Activated CD8-positive, alpha-beta T cell treated with anti-CD3 and anti-CD28 coated beads for 36 hours (primary cell): ENCODE results near the gene PTPRQ. TPM values are rescaled to one million over a fixed set of nuclear protein-coding genes. Genes with fewer than 3 reads are reported as not detected.

Experiments used
- ATAC-seq: fragments of 200-7000 bp; cut with Tn5 transposase; one replicate; pipeline ENCODE4 v1.10.0; 2021; ENCODE audit warnings: mild to moderate bottlenecking, moderate library complexity
- CTCF ChIA-PET: fragments of 350-600 bp; sonication (Branson Sonifier 250); formaldehyde crosslinking; loops from one replicate; lab custom pipeline; 2021; ENCODE audit warnings: antibody characterized with exemption; lab: Charles Lee
- POLR2A ChIA-PET: fragments of 350-600 bp; sonication (Branson Sonifier 250); formaldehyde crosslinking; loops from one replicate; lab custom pipeline; 2021; ENCODE audit warnings: antibody characterized with exemption; lab: Charles Lee
- DNase-seq: peaks from one replicate; pipeline ENCODE4 v3.0.0-alpha.2; 2020
- H3K27ac Mint-ChIP-seq: one replicate; pipeline ENCODE4 v1.8.0; 2021; ENCODE audit warnings: mild to moderate bottlenecking, mixed read lengths
- H3K27me3 Mint-ChIP-seq: one replicate; pipeline ENCODE4 v1.8.0; 2021; ENCODE audit warnings: mixed read lengths
- H3K36me3 Mint-ChIP-seq: one replicate; pipeline ENCODE4 v1.8.0; 2021; ENCODE audit warnings: low read depth, mixed read lengths
- H3K4me1 Mint-ChIP-seq: one replicate; pipeline ENCODE4 v1.8.0; 2021; ENCODE audit warnings: low read depth, mixed read lengths
- H3K4me3 Mint-ChIP-seq: one replicate; pipeline ENCODE4 v1.8.0; 2021; ENCODE audit warnings: mild to moderate bottlenecking, moderate library complexity, mixed read lengths
- H3K9me3 Mint-ChIP-seq: one replicate; pipeline ENCODE4 v1.8.0; 2021; ENCODE audit warnings: mixed read lengths
- intact Hi-C: fragments of 100-400 bp; cut with micrococcal nuclease; formaldehyde crosslinking; loops from one replicate; pipeline ENCODE4 v1.10.0; 2022
- total RNA-seq, 2 experiments: library from RNA; stranded (reverse); gene quantifications; one replicate each; pipeline ENCODE4 v1.2.3, GENCODE V29; 2021
- TF ChIP-seq, protein P1 (sequence below): fragments of 200-600 bp; IDR thresholded peaks from one replicate; pipeline ENCODE4 v1.8.0; 2022; ENCODE audit warnings: antibody characterized with exemption, mild to moderate bottlenecking

PTPRQ gene
- total RNA-seq, 2 experiments from 2014 or later: not detected

DNA sequence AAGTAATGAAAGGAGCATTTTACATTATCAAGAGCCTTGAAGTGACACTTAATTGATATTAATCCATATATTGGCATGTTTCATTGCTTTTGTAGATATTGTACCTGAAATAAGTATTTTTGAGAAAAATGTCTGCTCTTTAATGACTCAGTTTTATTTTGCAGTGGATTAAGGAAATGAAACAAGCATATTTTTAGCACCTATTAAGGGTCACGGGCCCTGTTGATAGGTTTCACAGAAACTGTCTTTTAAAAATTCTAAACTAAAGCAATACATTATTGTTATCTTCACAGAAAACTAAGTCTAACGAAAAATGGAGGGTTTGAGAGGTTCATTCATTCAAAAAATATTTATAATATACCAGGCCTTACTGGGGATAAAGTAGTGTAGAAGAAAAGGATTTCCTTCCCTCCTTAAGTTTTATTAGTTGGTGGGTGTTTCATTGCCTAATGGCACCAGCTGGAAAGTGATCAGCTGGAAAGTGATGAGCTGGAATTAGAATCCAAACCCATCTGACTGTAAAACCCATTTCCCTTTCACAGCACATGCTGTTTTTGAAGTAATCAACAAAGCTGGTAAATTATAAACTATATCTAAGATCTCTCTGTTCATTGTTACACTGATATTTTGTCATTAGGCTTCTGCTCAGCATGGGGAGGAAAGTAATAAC is 54.2 kb downstream of the PTPRQ start:
- Mint-ChIP-seq H3K27me3 (no peaks in the 10 kb centered on the region), H3K4me3 (no peak overlapping the region), H3K27ac (no peak overlapping the region), H3K36me3 (no peaks in the 10 kb centered on the region), H3K4me1 (no peaks in the 10 kb centered on the region), H3K9me3 (peaks cover 2% of the 10 kb centered on the region)
- TF ChIP-seq, protein P1, sequence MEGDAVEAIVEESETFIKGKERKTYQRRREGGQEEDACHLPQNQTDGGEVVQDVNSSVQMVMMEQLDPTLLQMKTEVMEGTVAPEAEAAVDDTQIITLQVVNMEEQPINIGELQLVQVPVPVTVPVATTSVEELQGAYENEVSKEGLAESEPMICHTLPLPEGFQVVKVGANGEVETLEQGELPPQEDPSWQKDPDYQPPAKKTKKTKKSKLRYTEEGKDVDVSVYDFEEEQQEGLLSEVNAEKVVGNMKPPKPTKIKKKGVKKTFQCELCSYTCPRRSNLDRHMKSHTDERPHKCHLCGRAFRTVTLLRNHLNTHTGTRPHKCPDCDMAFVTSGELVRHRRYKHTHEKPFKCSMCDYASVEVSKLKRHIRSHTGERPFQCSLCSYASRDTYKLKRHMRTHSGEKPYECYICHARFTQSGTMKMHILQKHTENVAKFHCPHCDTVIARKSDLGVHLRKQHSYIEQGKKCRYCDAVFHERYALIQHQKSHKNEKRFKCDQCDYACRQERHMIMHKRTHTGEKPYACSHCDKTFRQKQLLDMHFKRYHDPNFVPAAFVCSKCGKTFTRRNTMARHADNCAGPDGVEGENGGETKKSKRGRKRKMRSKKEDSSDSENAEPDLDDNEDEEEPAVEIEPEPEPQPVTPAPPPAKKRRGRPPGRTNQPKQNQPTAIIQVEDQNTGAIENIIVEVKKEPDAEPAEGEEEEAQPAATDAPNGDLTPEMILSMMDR: no peak
- ChIA-PET POLR2A (no interaction called here), CTCF (no interaction called here)
- ATAC-seq (no peak), DNase-seq (no peak)
- intact Hi-C loops: no loop called here

DNA sequence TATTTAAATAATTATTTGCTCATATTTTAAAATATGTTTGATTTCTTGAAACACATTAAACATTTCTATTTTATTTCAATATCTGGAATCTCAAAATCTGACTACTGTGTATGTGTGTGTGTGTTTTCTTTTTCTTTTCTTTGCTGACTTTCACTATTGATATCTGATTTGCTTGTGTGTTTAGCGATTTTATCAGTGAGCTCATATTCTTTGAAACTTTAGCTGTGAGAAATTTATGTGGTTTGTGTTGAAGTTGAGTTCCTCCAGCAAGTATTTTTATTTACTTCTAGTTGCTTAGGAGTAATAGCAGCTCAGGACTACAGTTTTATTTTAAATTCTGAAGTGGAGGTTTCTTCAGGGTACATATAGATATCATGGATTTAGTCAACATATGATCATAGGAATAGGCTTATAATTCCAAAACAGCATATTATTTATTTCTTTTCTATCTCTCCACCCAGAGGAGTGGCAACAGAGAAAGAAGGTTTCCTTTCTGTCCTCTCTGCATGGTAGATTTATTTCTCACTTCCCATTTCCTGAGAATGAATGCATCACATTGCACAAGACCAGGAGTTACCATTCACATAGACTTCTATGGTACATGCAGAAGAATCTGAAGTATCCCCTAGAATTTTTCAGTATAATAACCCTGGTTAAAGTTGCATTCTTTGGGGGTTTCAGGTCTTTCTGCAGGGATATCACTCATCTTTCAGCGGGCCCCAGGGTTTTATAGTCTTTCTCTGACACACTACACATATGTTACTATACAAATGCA is 60.5 kb downstream of the PTPRQ start:
- intact Hi-C loops: no loop called here
- H3K9me3 Mint-ChIP-seq: no peaks in the 10 kb centered on the region
- POLR2A ChIA-PET: no interaction called here
- DNase-seq: no peak
- ATAC-seq: no peak
- H3K36me3 Mint-ChIP-seq: no peaks in the 10 kb centered on the region
- no peak overlapping the region for H3K27ac Mint-ChIP-seq
- H3K4me3 Mint-ChIP-seq: no peak overlapping the region
- H3K4me1 Mint-ChIP-seq: no peaks in the 10 kb centered on the region
- TF ChIP-seq, protein P1: no peak
- CTCF ChIA-PET: no interaction called here
- H3K27me3 Mint-ChIP-seq: no peaks in the 10 kb centered on the region

DNA sequence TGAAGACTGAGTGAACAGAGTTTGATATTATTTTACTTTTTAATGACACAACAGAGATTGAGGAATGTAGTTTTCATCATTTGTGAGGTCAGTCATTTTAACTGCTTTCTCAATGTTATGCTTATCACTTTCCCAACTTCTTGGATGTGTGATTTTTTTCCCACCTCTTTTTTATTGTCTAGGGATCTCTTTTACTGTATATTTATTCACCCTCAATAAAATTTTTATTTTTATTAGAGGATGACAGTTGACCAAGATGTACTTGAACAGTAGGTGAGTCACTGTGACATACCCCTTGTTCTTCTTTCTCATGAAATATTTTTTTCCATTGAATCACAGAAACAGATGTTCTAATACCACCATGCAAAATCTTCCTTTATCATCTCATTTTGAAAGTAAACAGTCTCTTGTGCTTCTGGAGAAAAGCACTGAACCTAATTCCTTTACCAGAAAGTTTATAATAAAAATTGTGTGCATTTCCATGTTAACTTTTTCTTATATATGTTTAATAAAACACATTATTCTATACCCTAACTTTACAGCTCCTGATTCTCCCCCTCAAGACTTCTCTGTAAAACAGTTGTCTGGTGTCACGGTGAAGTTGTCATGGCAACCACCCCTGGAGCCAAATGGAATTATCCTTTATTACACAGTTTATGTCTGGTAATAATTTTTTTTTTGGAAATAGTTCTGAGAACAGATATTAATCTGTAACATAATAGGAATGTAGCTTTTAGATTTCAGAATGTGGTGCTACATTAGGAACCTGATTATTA is 65.9 kb downstream of the PTPRQ start:
- Mint-ChIP-seq H3K36me3 (no peaks in the 10 kb centered on the region), H3K9me3 (no peaks in the 10 kb centered on the region), H3K27me3 (no peaks in the 10 kb centered on the region), H3K4me1 (no peaks in the 10 kb centered on the region), H3K27ac (no peak overlapping the region), H3K4me3 (no peak overlapping the region)
- no peak for DNase-seq
- intact Hi-C loops: no loop called here
- ChIA-PET POLR2A (no interaction called here), CTCF (no interaction called here)
- no peak for ATAC-seq
- TF ChIP-seq, protein P1: no peak

DNA sequence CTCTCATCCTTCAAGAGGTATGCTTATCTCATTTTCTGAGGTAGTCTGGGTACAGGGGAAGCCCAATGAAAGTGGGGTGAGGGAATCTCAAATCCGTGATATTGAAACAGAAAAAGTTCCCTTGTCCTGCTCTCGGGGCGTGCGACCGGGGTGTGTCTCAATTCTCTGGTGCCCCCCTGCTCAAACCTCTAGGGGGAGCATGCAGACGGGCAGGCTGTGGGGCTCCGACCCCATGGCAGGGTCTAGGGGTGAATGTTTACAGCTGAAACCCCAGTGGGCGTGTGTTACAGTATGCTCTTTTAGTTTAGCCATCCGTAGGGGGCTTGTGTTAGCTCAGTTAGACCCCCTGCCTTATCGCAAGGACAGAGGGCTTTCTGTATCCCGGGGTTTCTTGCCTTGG is 68.7 kb downstream of the PTPRQ start:
- H3K27ac Mint-ChIP-seq: no peak overlapping the region
- ATAC-seq: no peak
- TF ChIP-seq, protein P1: no peak
- CTCF ChIA-PET: no interaction called here
- H3K27me3 Mint-ChIP-seq: no peaks in the 10 kb centered on the region
- peaks cover 8% of the 10 kb centered on the region for H3K9me3 Mint-ChIP-seq
- no peak for DNase-seq
- intact Hi-C loops: no loop called here
- H3K4me1 Mint-ChIP-seq: no peaks in the 10 kb centered on the region
- no peak overlapping the region for H3K4me3 Mint-ChIP-seq
- no peaks in the 10 kb centered on the region for H3K36me3 Mint-ChIP-seq
- POLR2A ChIA-PET: no interaction called here

DNA sequence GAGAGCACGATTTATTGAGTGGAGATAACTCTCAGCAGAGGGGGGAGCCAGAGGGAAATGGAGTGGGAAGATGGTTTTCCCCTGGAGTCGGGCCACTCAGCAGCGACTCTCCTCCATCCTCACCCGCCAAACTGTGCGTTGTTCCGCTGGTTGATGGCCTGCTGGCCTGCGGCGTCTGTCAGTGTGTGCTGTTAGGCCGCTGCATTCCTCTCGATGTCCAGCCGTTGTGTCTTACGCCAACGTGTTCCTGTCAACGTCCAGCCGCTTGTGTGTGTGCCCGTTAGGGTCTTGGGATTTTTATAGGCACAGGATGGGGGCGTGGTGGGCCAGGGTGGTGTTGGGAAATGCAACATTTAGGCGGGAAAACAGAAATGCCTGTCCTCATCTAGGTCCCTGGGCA is 69.2 kb downstream of the PTPRQ start:
- intact Hi-C loops: no loop called here
- DNase-seq (no peak), ATAC-seq (no peak)
- Mint-ChIP-seq H3K9me3 (peaks cover 11% of the 10 kb centered on the region), H3K4me3 (no peak overlapping the region), H3K27me3 (no peaks in the 10 kb centered on the region), H3K36me3 (no peaks in the 10 kb centered on the region), H3K4me1 (no peaks in the 10 kb centered on the region), H3K27ac (no peak overlapping the region)
- ChIA-PET CTCF (no interaction called here), POLR2A (no interaction called here)
- TF ChIP-seq, protein P1: no peak
